ENCODE measurements around the gene DSTYK.

DSTYK gene

DNA sequence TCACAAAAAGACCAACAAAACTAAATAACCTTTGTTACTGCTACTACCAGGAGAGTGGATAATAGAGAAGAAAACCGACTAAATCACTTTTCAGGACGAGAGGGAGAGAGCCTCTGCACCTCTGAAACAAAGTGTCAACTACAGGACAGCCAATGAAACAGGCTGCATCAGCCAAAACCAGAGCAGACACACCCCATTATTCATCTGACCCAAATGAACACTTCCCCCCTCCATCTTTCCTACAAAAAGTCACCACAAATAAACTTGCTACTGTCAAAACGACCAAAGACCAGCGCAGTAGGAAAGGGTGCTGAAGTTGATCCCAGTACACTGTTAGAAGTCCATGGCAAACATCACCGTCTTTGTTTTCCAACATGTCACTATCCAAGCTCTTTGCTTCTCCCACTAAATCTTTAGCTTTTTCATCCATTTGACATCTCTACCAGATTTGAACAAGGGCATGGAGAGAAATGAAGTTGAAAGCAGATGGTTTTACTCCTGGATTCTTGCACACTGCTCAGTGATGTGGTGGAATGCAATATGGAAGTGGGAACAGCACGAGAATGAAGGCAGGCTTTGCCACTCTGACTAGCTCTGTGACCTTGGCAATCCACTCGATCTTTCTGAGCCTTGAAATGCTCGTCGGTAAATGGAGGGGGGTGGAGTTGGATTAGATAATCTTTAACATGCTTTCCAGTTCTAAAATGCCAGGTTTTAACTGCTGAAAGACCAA lies 20.5 kb downstream of the DSTYK start:
- Histone ChIP-seq H3K27me3 (replicated peaks; ENCODE audit: insufficient read depth, low read length) (no peaks in the 10 kb centered on the region), H3K4me2 (ENCODE audit: low read depth, low read length) (no peak overlapping the region), H3K9ac (ENCODE audit: low read length) (no peak overlapping the region), H3F3A (ENCODE audit: insufficient read depth, low read length) (no peaks in the 10 kb centered on the region), H3K36me3 (replicated peaks; ENCODE audit: insufficient read depth, low read length) (no peaks in the 10 kb centered on the region), H3K79me2 (ENCODE audit: low read length) (peaks cover 67% of the 10 kb centered on the region), H2AFZ (ENCODE audit: low read length) (no peak overlapping the region), H3K4me1 (ENCODE audit: low read length) (no peaks in the 10 kb centered on the region), H4K20me1 (ENCODE audit: insufficient read depth, low read length) (no peaks in the 10 kb centered on the region), H3K9me2 (replicated peaks; ENCODE audit: insufficient read depth, low read length) (no peaks in the 10 kb centered on the region), H3K9me3 (replicated peaks; ENCODE audit: insufficient read depth, low read length) (no peaks in the 10 kb centered on the region), H3K4me3 (ENCODE audit: low read length) (no peak overlapping the region), H3K27ac (ENCODE audit: low read length) (no peak overlapping the region)
- DNase-seq, result no peak
- TF ChIP-seq EZH2 (optimal IDR thresholded peaks at IDR 0.05; ENCODE audit: low read depth, low read length), result no peak
- TF ChIP-seq, protein P1, sequence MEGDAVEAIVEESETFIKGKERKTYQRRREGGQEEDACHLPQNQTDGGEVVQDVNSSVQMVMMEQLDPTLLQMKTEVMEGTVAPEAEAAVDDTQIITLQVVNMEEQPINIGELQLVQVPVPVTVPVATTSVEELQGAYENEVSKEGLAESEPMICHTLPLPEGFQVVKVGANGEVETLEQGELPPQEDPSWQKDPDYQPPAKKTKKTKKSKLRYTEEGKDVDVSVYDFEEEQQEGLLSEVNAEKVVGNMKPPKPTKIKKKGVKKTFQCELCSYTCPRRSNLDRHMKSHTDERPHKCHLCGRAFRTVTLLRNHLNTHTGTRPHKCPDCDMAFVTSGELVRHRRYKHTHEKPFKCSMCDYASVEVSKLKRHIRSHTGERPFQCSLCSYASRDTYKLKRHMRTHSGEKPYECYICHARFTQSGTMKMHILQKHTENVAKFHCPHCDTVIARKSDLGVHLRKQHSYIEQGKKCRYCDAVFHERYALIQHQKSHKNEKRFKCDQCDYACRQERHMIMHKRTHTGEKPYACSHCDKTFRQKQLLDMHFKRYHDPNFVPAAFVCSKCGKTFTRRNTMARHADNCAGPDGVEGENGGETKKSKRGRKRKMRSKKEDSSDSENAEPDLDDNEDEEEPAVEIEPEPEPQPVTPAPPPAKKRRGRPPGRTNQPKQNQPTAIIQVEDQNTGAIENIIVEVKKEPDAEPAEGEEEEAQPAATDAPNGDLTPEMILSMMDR (IDR thresholded peaks at IDR 0.05; ENCODE audit: low read length), result no peak
- TF ChIP-seq EZH2phosphoT487 (IDR thresholded peaks at IDR 0.05; ENCODE audit: low read length), result no peak

DNA sequence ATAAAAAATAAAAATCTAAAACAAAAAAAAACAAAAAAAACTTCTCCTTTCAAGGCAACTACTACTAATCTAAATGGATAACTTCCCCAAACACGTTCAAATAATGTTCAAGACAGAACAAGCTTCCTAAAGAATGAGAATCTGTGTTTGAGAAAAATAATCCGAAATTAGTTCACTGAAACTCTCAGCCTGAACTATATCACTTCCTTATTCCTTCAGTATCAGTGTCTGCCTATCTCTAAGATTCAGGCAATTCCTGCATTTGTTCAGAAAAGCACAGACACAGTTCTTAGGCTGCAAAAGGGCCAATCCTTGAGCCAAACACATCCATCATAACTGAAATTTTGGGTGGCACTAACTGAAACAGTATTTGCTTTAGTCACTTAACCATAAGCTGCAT lies 22.4 kb downstream of the DSTYK start:
- H3K9me2 ChIP-seq (replicated peaks; ENCODE audit: insufficient read depth, low read length), result no peaks in the 10 kb centered on the region
- no peaks in the 10 kb centered on the region for H3K27me3 ChIP-seq (replicated peaks; ENCODE audit: insufficient read depth, low read length)
- no peaks in the 10 kb centered on the region for H3K36me3 ChIP-seq (replicated peaks; ENCODE audit: insufficient read depth, low read length)
- no peak overlapping the region for H3K4me3 ChIP-seq (ENCODE audit: low read length)
- no peaks in the 10 kb centered on the region for H3K9me3 ChIP-seq (replicated peaks; ENCODE audit: insufficient read depth, low read length)
- DNase-seq, result no peak
- peaks cover 52% of the 10 kb centered on the region for H3K79me2 ChIP-seq (ENCODE audit: low read length)
- no peaks in the 10 kb centered on the region for H3F3A ChIP-seq (ENCODE audit: insufficient read depth, low read length)
- H3K9ac ChIP-seq (ENCODE audit: low read length), result no peak overlapping the region
- H2AFZ ChIP-seq (ENCODE audit: low read length), result no peak overlapping the region
- no peak overlapping the region for H3K27ac ChIP-seq (ENCODE audit: low read length)
- no peaks in the 10 kb centered on the region for H3K4me1 ChIP-seq (ENCODE audit: low read length)
- H4K20me1 ChIP-seq (ENCODE audit: insufficient read depth, low read length), result no peaks in the 10 kb centered on the region
- TF ChIP-seq, protein P1 (IDR thresholded peaks at IDR 0.05; ENCODE audit: low read length), result no peak
- H3K4me2 ChIP-seq (ENCODE audit: low read depth, low read length), result no peak overlapping the region

DNA sequence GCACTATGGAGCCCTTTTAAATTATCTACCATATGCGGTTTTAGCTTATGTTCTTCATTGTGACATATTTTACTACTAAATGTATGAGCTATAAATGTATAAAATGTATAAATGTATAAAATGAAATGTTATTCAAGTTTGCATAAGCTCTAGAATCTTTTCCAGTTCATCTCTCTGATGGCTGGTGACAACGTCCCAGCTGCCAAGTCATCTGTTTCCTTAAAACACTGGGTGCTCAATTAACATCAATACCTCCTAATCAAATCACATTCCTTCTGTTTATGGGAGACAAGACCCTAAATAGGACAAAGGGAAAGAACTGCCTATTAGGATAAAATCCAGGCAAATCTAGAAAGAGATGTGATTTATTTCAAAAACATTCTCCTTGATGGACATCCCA lies 22.9 kb downstream of the DSTYK start:
- H3K36me3 ChIP-seq (replicated peaks; ENCODE audit: insufficient read depth, low read length), result no peaks in the 10 kb centered on the region
- no peak for DNase-seq
- H3K79me2 ChIP-seq (ENCODE audit: low read length), result peaks cover 48% of the 10 kb centered on the region
- no peak overlapping the region for H3K4me3 ChIP-seq (ENCODE audit: low read length)
- H3K27me3 ChIP-seq (replicated peaks; ENCODE audit: insufficient read depth, low read length), result no peaks in the 10 kb centered on the region
- H3K27ac ChIP-seq (ENCODE audit: low read length), result no peak overlapping the region
- H3K4me2 ChIP-seq (ENCODE audit: low read depth, low read length), result no peak overlapping the region
- peaks cover 5% of the 10 kb centered on the region for H3K4me1 ChIP-seq (ENCODE audit: low read length)
- TF ChIP-seq, protein P1 (IDR thresholded peaks at IDR 0.05; ENCODE audit: low read length), result no peak
- no peak for TF ChIP-seq EZH2phosphoT487 (IDR thresholded peaks at IDR 0.05; ENCODE audit: low read length)
- TF ChIP-seq EZH2 (optimal IDR thresholded peaks at IDR 0.05; ENCODE audit: low read depth, low read length), result no peak
- H3F3A ChIP-seq (ENCODE audit: insufficient read depth, low read length), result no peaks in the 10 kb centered on the region
- no peaks in the 10 kb centered on the region for H3K9me2 ChIP-seq (replicated peaks; ENCODE audit: insufficient read depth, low read length)
- no peak overlapping the region for H3K9ac ChIP-seq (ENCODE audit: low read length)
- no peaks in the 10 kb centered on the region for H3K9me3 ChIP-seq (replicated peaks; ENCODE audit: insufficient read depth, low read length)
- H2AFZ ChIP-seq (ENCODE audit: low read length), result no peak overlapping the region
- no peaks in the 10 kb centered on the region for H4K20me1 ChIP-seq (ENCODE audit: insufficient read depth, low read length)

Measured in MM.1S (cell line).